Endothelial cell of umbilical vein (primary cell): Measurements from ENCODE around the gene WNT8A. TPM values are rescaled to one million over a fixed set of nuclear protein-coding genes. Genes with fewer than 3 reads are reported as not detected.

Experiments
- BruUV-seq: library from RNA; stranded (reverse); fragments of 400-500 nt; replicated peaks from 2 replicates; lab custom pipeline; 2021; lab: Mats Ljungman, UMichigan
- CTCF ChIA-PET: fragments of 300-600, 350-600 bp; sonication (Branson Sonifier 250); formaldehyde crosslinking; loops from one replicate; lab custom pipeline; 2021; ENCODE audit warnings: antibody characterized with exemption, inconsistent platforms; lab: Charles Lee
- POLR2A ChIA-PET: fragments of 300-600, 350-600 bp; sonication (Branson Sonifier 250); formaldehyde crosslinking; loops from one replicate; lab custom pipeline; 2021; ENCODE audit warnings: antibody characterized with exemption, inconsistent platforms; lab: Charles Lee
- DNase-seq: peaks from one replicate; pipeline ENCODE4 v3.0.0-alpha.2; 2011; ENCODE audit warnings: low read depth, low spot score
- FAIRE-seq: peaks from 2 replicates; lab custom pipeline; 2011; peaks lifted over from hg19 to GRCh38; lab: Jason Lieb, UNC
- H2AFZ ChIP-seq: 2 replicates; pipeline ENCODE4 v1.6.0; 2012; ENCODE audit warnings: low read depth, low read length, control low read depth, inconsistent platforms
- H3K27ac ChIP-seq: 2 replicates; pipeline ENCODE4 v1.5.1; 2011; ENCODE audit warnings: low read depth, mild to moderate bottlenecking, control low read depth, low read length, moderate library complexity; ENCODE audit not compliant: insufficient read depth
- H3K27me3 ChIP-seq, 2 experiments: 2 replicates each; pipeline versions ENCODE4 v1.6.0 to v1.6.1; 2011; ENCODE audit warnings: low read length in 2 of 2, mixed read lengths in 1 of 2; ENCODE audit not compliant: control insufficient read depth in 2 of 2, insufficient read depth in 2 of 2
- H3K36me3 ChIP-seq, 2 experiments: 2 replicates in 1 of 2; 3 replicates in 1 of 2; pipeline ENCODE4 v1.5.1; 2011; ENCODE audit warnings: low read length in 2 of 2, mild to moderate bottlenecking in 1 of 2, moderate library complexity in 1 of 2; ENCODE audit not compliant: control insufficient read depth in 2 of 2, insufficient read depth in 2 of 2; ENCODE audit errors: extremely low read depth in 1 of 2
- H3K4me1 ChIP-seq: 3 replicates; pipeline ENCODE4 v1.5.1; 2011; ENCODE audit warnings: mild to moderate bottlenecking, low read length; ENCODE audit not compliant: control insufficient read depth, insufficient read depth; ENCODE audit errors: extremely low read depth
- H3K4me2 ChIP-seq: 2 replicates; pipeline ENCODE4 v1.6.1; 2011; ENCODE audit warnings: low read length, control low read depth, mixed read lengths; ENCODE audit not compliant: insufficient read depth
- H3K4me3 ChIP-seq, 3 experiments: fragments of 200-600 bp in 1 of 3; sonication (generic), shearing (Covaris generic) in 1 of 3; replicated peaks in 1 of 3; 2 replicates each; pipeline ENCODE4 v1.5.1; 2011 to 2016; ENCODE audit warnings: control low read depth in 3 of 3, low read length in 3 of 3, mild to moderate bottlenecking in 2 of 3, inconsistent platforms in 1 of 3, low read depth in 1 of 3, moderate library complexity in 1 of 3; ENCODE audit not compliant: insufficient read depth in 1 of 3
- H3K79me2 ChIP-seq: 2 replicates; pipeline ENCODE4 v1.6.0; 2012; ENCODE audit warnings: low read length, inconsistent platforms; ENCODE audit not compliant: control insufficient read depth, insufficient read depth
- H3K9ac ChIP-seq: replicated peaks from 2 replicates; pipeline ENCODE3; 2011; ENCODE audit warnings: low read length, control low read depth; ENCODE audit not compliant: insufficient read depth; ENCODE audit errors: extremely low read depth
- H3K9me1 ChIP-seq: replicated peaks from 3 replicates; pipeline ENCODE4 v1.6.0; 2011; ENCODE audit warnings: mild to moderate bottlenecking, low read length; ENCODE audit not compliant: control insufficient read depth, insufficient read depth; ENCODE audit errors: extremely low read depth
- H3K9me3 ChIP-seq: replicated peaks from 2 replicates; pipeline ENCODE4 v1.5.1; 2012; ENCODE audit warnings: low read length, inconsistent platforms; ENCODE audit not compliant: control insufficient read depth, insufficient read depth
- H4K20me1 ChIP-seq: replicated peaks from 2 replicates; pipeline ENCODE3; 2011; ENCODE audit warnings: mild to moderate bottlenecking, low read length; ENCODE audit not compliant: control insufficient read depth, insufficient read depth; ENCODE audit errors: extremely low read depth
- EZH2 ChIP-seq: IDR thresholded peaks from 2 replicates; pipeline ENCODE4 v1.6.1; 2012; ENCODE audit warnings: borderline replicate concordance, low read depth, mild to moderate bottlenecking, moderate library complexity, low read length, inconsistent platforms; ENCODE audit not compliant: severe bottlenecking
- FOS ChIP-seq: IDR thresholded peaks from 2 replicates; pipeline ENCODE4 v1.6.1; 2011; ENCODE audit warnings: mild to moderate bottlenecking, low read length, moderate library complexity, borderline replicate concordance; ENCODE audit not compliant: insufficient read depth
- GATA2 ChIP-seq: IDR thresholded peaks from 2 replicates; pipeline ENCODE4 v1.7.0; 2011; ENCODE audit warnings: low read depth, mild to moderate bottlenecking, moderate library complexity, mixed read lengths, low read length; ENCODE audit not compliant: insufficient read length, insufficient read depth
- JUN ChIP-seq: IDR thresholded peaks from 2 replicates; pipeline ENCODE4 v1.6.1; 2011; ENCODE audit warnings: borderline replicate concordance, low read depth; ENCODE audit not compliant: insufficient read length, insufficient read depth
- MYC ChIP-seq: IDR thresholded peaks from one replicate; pipeline ENCODE4 v1.6.1; 2011; ENCODE audit warnings: mild to moderate bottlenecking, low read depth, low read length
- POLR2A ChIP-seq: IDR thresholded peaks from 2 replicates; pipeline ENCODE4 v1.6.1; 2012; ENCODE audit warnings: low read depth, mild to moderate bottlenecking, control low read depth, low read length
- POLR2AphosphoS5 ChIP-seq: IDR thresholded peaks from 2 replicates; pipeline ENCODE4 v1.6.1; 2012; ENCODE audit warnings: low read depth, mild to moderate bottlenecking, control low read depth, low read length, moderate library complexity; ENCODE audit not compliant: insufficient read depth
- dilution Hi-C: fragments of 300-500 bp; cut with MboI; formaldehyde crosslinking; loops from one replicate; pipeline ENCODE4 v1.15.0; 2019; ENCODE audit warnings: low sequenced_read_pairs; ENCODE audit not compliant: extremely low pct_ligation_motif_present
- intact Hi-C: fragments of 100-400 bp; cut with micrococcal nuclease; formaldehyde crosslinking; loops from one replicate; pipeline ENCODE4 v1.10.0; 2022
- polyA plus RNA-seq, 4 experiments: library from polyadenylated mRNA; depleted of rRNA in 3 of 4; stranded (reverse) in 3 of 4; unstranded in 1 of 4; fragments of >200 nt; gene quantifications; 2 replicates each; pipeline versions ENCODE4 v1.2.1 to v1.2.3, GENCODE V29; 2011 to 2012; ENCODE audit warnings: missing spikeins in 1 of 4
- total RNA-seq: library from RNA; stranded (reverse); gene quantifications from 2 replicates; pipeline ENCODE4 v1.2.3, GENCODE V29; 2021
- TF ChIP-seq, protein P1 (sequence below), 2 donors: IDR thresholded peaks; 1 replicate in 1 of 2; 2 replicates in 1 of 2; pipeline ENCODE4 v1.5.1; 2011; ENCODE audit warnings: low read length in 2 of 2, mild to moderate bottlenecking in 2 of 2, moderate library complexity in 2 of 2, control low read depth in 1 of 2, inconsistent platforms in 1 of 2, low read depth in 1 of 2; ENCODE audit not compliant: insufficient read depth in 1 of 2; ENCODE audit errors: extremely low read depth in 1 of 2
- TF ChIP-seq, protein P2 (sequence below): IDR thresholded peaks from 2 replicates; pipeline ENCODE4 v1.6.1; 2011; ENCODE audit not compliant: insufficient read depth, insufficient read length

The WNT8A gene
- total and polyA plus RNA-seq, 2 donors (not counting 3 experiments of a cell fraction or from before 2014, with no cell fraction given) = not detected

DNA sequence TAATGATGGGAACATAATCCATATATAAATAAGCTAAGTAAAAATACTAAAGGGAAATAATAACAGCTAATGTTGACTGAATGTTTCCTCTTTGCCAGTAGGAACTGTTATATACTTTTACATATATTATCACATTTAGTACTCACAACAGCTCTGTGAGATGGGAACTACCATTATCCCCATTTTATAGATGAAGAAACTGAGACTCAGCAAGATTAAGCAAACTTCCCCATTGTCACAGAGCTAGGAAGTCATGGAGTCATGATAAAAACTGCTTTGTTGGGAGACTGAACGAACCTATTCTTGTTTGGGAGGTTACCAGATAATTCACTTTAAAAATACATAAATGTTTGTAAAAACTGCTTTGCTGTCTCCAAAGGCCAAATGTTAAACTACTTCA is 23.4 kb downstream of the WNT8A start:
- POLR2A ChIA-PET = no interaction called here
- Histone ChIP-seq H3K4me2 (no peak overlapping the region), H4K20me1 (no peaks in the 10 kb centered on the region), H3K27me3 (peaks cover 18 to 20% of the 10 kb centered on the region in 2 experiments), H2AFZ (no peak overlapping the region), H3K36me3 (no peaks in the 10 kb centered on the region), H3K9ac (no peak overlapping the region), H3K27ac (no peak overlapping the region), H3K79me2 (no peaks in the 10 kb centered on the region), H3K4me3 (no peak overlapping the region), H3K4me1 (no peaks in the 10 kb centered on the region), H3K9me1 (no peaks in the 10 kb centered on the region), H3K9me3 (no peaks in the 10 kb centered on the region)
- no peak for DNase-seq
- BruUV-seq = no TSS peak
- CTCF ChIA-PET = interaction anchor here (1.0 to 1.9 kb wide), 2 partner anchors 28 to 328 kb away, joined by 4 to 6 read pairs; no protein-coding TSS in a partner anchor
- TF ChIP-seq MYC = no peak
- no peak for TF ChIP-seq FOS
- no peak for TF ChIP-seq EZH2
- TF ChIP-seq, protein P1, sequence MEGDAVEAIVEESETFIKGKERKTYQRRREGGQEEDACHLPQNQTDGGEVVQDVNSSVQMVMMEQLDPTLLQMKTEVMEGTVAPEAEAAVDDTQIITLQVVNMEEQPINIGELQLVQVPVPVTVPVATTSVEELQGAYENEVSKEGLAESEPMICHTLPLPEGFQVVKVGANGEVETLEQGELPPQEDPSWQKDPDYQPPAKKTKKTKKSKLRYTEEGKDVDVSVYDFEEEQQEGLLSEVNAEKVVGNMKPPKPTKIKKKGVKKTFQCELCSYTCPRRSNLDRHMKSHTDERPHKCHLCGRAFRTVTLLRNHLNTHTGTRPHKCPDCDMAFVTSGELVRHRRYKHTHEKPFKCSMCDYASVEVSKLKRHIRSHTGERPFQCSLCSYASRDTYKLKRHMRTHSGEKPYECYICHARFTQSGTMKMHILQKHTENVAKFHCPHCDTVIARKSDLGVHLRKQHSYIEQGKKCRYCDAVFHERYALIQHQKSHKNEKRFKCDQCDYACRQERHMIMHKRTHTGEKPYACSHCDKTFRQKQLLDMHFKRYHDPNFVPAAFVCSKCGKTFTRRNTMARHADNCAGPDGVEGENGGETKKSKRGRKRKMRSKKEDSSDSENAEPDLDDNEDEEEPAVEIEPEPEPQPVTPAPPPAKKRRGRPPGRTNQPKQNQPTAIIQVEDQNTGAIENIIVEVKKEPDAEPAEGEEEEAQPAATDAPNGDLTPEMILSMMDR (IDR thresholded peaks at IDR 0.05; ENCODE audit: extremely low read depth in 1 of 2, insufficient read depth in 1 of 2, low read depth in 1 of 2, low read length in 2 of 2) = no peak
- TF ChIP-seq, protein P2, sequence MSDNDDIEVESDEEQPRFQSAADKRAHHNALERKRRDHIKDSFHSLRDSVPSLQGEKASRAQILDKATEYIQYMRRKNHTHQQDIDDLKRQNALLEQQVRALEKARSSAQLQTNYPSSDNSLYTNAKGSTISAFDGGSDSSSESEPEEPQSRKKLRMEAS = no peak
- TF ChIP-seq GATA2 = no peak
- TF ChIP-seq JUN = no peak
- no peak for TF ChIP-seq POLR2AphosphoS5
- TF ChIP-seq POLR2A = no peak
- FAIRE-seq = no peak
- dilution Hi-C loops (no loop called here), intact Hi-C loops (no loop called here)
